ENCODE results near the gene EIF3L. TPM values are rescaled to one million over a fixed set of nuclear protein-coding genes. Genes with fewer than 3 reads are reported as not detected.
A peak's percentile ranks its signal among the peaks of the same experiment; 100 is the strongest.

EIF3L gene
- total and polyA plus RNA-seq, 2 donors (not counting 3 experiments of a cell fraction or from before 2014, with no cell fraction given): 479 to 601 TPM

- POLR2A ChIA-PET: interaction anchor here (1.2 to 1.3 kb wide), 2 partner anchors 9 to 10 kb away, joined by 3 read pairs; no protein-coding TSS in a partner anchor
- H2AFZ ChIP-seq (ENCODE audit: low read depth, low read length): peak within 1 kb of the TSS; percentile 35
- intact Hi-C loops (cut with micrococcal nuclease) (loop anchor here (1.0 to 5.0 kb wide), 2 partner anchors 29 to 47 kb away; partner anchors contain the start of genes C22orf23 and POLR2F), dilution Hi-C loops (cut with MboI; ENCODE audit: extremely low pct_ligation_motif_present, low sequenced_read_pairs) (no loop called here)
- H3K9ac ChIP-seq (replicated peaks; ENCODE audit: extremely low read depth, insufficient read depth, low read length): peak within 1 kb of the TSS; percentile 84
- no peaks in the 10 kb centered on the region for H3K9me3 ChIP-seq (replicated peaks; ENCODE audit: control insufficient read depth, insufficient read depth, low read length)
- peaks cover 0 to 2% of the 10 kb centered on the region in 2 experiments for H3K36me3 ChIP-seq (ENCODE audit: control insufficient read depth in 2 of 2, extremely low read depth in 1 of 2, insufficient read depth in 2 of 2, low read length in 2 of 2)
- peaks cover 26% of the 10 kb centered on the region for H3K79me2 ChIP-seq (ENCODE audit: control insufficient read depth, insufficient read depth, low read length)
- BruUV-seq (replicated peaks): TSS peak; percentile 61
- no peaks in the 10 kb centered on the region for H4K20me1 ChIP-seq (replicated peaks; ENCODE audit: control insufficient read depth, extremely low read depth, insufficient read depth, low read length)
- peak; percentile 64 for FAIRE-seq
- TF ChIP-seq POLR2A (IDR thresholded peaks at IDR 0.05; ENCODE audit: low read depth, low read length) (peak; percentile 73), FOS (IDR thresholded peaks at IDR 0.05; ENCODE audit: borderline replicate concordance, insufficient read depth, low read length) (no peak), GATA2 (IDR thresholded peaks at IDR 0.05; ENCODE audit: insufficient read depth, insufficient read length, low read depth, low read length) (no peak), MYC (IDR thresholded peaks at IDR 0.05; ENCODE audit: low read depth, low read length) (no peak), MAX (IDR thresholded peaks at IDR 0.05; ENCODE audit: insufficient read depth, insufficient read length) (no peak), POLR2AphosphoS5 (IDR thresholded peaks at IDR 0.05; ENCODE audit: insufficient read depth, low read depth, low read length) (peak; percentile 74)
- CTCF ChIA-PET: interaction anchor here (0.9 to 2.3 kb wide), 12 partner anchors 9 to 103 kb away, joined by 3 to 21 read pairs (median 6); partner anchors contain the start of genes C22orf23 and POLR2F
- peaks cover 20% of the 10 kb centered on the region for H3K4me1 ChIP-seq (ENCODE audit: control insufficient read depth, extremely low read depth, insufficient read depth, low read length)
- no peaks in the 10 kb centered on the region for H3K9me1 ChIP-seq (replicated peaks; ENCODE audit: control insufficient read depth, extremely low read depth, insufficient read depth, low read length)
- peak within 1 kb of the TSS; percentile 94 for H3K27ac ChIP-seq (ENCODE audit: insufficient read depth, low read depth, low read length)
- H3K27me3 ChIP-seq (ENCODE audit: control insufficient read depth in 2 of 2, insufficient read depth in 2 of 2, low read length in 2 of 2): no peaks in the 10 kb centered on the region
- peak within 1 kb of the TSS; percentile 73 for H3K4me2 ChIP-seq (ENCODE audit: insufficient read depth, low read length)
- peak; percentile 69 for DNase-seq (ENCODE audit: low read depth, low spot score)
- peak within 1 kb of the TSS; percentile 55 to 76 (median 67) for H3K4me3 ChIP-seq (replicated peaks in 1 of 3; ENCODE audit: insufficient read depth in 1 of 3, low read depth in 1 of 3, low read length in 3 of 3)
Measured at GRCh38 chr22:37905534-37906363, 56.5 kb downstream of the EIF3L start, which contains the start of gene MICALL1. Gene MICALL1, plus strand, starts transcription at chr22:37906297. Its CDS starts 126 bp downstream, at chr22:37906423.

Measured in endothelial cell of umbilical vein (primary cell).